ENCODE measurements around the gene NIT2.

The NIT2 gene

DNA sequence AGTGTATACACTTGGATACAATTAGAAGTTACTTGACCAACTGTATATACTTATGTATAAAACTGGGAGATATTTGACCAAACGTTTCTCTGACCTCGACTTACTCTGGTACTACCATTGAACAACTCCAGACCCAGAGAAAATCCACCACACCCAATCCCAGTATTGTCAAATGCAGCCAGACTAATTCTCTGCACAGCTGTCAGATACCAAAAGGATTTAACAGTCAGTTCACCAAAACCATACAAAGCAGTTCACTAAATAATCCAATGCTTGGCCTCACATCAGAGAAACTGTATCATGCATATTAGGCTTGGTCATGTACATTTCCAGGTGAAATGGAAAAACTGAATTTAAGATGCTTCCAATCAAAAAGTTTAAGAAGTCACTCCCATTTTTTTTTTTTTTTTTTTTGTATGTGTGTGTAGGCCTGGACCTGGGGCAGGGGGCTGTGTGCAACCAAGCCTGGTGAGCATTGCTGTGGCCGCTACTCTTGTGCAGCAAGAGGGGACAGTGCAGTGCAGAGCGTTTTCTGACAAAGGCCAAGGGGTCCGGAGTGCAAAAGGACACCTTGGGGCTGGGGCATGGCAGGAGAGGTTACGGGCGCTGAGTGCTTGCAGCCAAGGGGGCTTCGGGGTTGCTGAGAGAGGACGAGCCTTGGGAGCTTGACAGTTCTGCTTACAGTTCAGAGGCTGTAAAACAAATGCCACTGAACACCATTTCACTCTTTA is 64.9 kb downstream of the NIT2 start:
- no peak for TF ChIP-seq GATA2 (IDR thresholded peaks at IDR 0.05; ENCODE audit: low read depth, low read length)
- no peak for TF ChIP-seq GATA3 (IDR thresholded peaks at IDR 0.05; ENCODE audit: low read depth, low read length)

DNA sequence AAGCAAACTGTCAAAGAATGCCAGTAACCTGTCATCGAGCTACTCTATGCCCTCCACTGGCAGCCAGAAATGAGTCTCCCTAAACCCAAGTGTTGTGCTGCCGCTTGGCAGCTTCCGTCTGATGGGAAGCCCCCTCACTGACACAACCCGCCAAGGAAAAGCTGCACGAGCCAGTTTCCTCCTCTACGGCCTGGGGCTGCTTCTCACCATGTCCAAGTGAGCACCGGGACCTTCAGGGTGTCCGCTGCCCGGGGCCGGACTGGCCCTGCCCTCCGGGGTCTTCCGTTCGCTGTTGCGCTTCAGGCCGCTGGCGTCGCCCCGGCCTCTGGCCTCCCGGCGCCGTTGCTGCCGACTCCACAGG is 65.8 kb downstream of the NIT2 start:
- TF ChIP-seq GATA2 (IDR thresholded peaks at IDR 0.05; ENCODE audit: low read depth, low read length) = no peak
- no peak for TF ChIP-seq GATA3 (IDR thresholded peaks at IDR 0.05; ENCODE audit: low read depth, low read length)

DNA sequence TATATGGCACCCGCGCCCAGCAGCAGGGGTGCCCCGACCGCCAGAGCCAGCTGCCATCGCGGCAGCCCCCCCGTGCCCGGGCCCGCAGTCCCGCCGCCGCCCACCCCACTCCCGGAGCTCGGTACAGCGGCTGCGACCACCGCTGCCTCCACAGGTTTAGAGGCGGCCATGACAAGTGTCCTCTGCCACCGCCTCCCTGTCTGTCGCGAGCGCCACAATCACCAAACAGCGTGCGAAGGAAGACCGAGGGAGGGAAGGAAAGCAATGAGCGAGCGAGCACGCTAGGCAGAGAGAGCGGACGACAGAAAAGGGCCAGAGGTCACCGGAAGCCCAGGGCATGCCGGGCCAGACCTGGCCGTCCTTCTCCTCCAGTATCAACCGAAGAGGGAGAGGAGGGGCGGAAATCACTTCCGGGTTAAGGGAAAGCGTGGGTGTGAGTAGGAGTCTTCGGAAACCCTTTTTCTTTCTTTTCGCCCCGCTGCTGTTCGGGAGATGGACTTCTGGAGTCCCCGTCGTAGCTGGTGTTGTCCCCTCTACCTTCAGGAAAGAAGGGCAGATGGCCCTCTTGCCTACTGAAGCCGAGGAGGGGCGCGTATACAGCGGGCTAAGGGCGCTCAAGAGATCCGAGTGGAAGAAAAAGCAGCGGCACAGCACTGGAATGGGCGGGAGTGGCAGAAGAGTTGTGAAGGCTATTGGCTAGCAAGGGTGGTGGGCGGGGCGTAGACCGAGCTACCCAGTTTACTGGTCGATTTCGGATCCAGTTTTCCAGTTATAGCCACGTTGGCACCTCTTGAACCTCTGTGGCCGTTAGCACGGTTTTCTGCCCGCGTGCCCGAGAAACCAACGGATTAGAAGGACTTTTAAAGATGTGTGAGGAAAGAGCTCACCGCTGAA is 66.5 kb downstream of the NIT2 start, which contains the start of the genes LNP1 and TOMM70:
Gene LNP1, plus strand, starts transcription at position 760 of the 894 bp plus-strand sequence. CDS start 28,191 bp downstream, outside the sequence.
Gene TOMM70, minus strand, starts transcription at position 310 of the 894 bp plus-strand sequence. Its CDS starts 140 bp downstream, at position 170.
- TF ChIP-seq GATA2 (IDR thresholded peaks at IDR 0.05; ENCODE audit: low read depth, low read length) = no peak
- no peak for TF ChIP-seq GATA3 (IDR thresholded peaks at IDR 0.05; ENCODE audit: low read depth, low read length)

DNA sequence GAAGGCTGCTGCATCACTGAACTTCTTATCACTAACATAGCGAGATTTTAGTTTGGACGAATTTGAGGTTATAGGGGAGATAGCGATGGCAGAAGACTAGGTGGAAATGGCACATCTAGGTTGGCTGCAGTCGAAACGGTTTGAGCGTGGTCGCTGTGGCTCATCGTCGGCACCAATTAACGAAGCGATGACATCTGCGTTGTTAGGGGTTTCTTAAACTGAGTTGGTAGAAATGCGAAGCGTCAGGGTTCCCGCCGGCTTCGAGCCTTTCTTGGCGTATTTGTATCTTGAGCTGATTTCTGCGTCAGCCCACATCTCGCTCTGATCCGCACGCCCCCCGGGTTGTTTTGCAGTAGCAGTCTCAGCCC is 67.1 kb downstream of the NIT2 start:
- TF ChIP-seq GATA3 (IDR thresholded peaks at IDR 0.05; ENCODE audit: low read depth, low read length) = no peak
- TF ChIP-seq GATA2 (IDR thresholded peaks at IDR 0.05; ENCODE audit: low read depth, low read length) = no peak

DNA sequence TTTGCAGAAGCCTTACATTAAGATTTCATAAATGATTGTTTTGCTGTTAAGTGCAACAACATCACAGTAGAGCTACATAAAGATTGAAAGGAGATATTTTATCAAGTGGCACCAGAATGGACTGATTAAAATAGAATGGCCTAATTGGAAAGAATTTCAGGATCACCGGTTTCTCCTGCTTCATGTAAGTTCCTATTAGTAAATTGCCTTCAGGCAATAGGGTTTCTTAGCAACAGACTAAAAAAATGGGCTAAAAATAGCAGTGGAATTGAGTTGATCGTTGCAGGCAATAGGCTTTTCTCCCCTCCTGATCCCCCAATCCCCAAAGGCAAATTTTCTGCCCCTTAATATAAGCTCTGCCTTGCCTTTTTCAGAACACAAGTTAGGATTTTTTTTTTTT is 67.7 kb downstream of the NIT2 start:
- TF ChIP-seq GATA3 (IDR thresholded peaks at IDR 0.05; ENCODE audit: low read depth, low read length) (no peak), GATA2 (IDR thresholded peaks at IDR 0.05; ENCODE audit: low read depth, low read length) (no peak; the same call in 1 of the 2 replicates)

DNA sequence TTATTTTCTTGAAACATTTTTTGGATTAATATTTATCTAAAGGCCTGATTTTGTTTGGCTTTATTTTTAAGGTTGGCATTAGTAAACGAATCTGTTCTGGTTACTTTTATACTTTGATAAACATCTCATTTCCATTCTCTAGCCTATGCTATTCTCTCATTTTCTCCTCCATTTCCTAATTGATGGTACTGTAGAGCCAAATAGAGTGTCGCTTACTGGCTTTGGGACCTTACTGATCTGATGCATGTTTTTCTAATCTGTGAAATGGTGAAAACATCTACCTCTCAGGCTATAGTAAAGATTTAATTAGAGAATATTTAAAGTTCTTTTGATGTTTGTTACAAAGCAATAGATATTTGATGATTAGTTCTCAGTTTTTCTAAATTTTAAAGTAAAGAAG is 68.3 kb downstream of the NIT2 start:
- no peak for TF ChIP-seq GATA3 (IDR thresholded peaks at IDR 0.05; ENCODE audit: low read depth, low read length)

DNA sequence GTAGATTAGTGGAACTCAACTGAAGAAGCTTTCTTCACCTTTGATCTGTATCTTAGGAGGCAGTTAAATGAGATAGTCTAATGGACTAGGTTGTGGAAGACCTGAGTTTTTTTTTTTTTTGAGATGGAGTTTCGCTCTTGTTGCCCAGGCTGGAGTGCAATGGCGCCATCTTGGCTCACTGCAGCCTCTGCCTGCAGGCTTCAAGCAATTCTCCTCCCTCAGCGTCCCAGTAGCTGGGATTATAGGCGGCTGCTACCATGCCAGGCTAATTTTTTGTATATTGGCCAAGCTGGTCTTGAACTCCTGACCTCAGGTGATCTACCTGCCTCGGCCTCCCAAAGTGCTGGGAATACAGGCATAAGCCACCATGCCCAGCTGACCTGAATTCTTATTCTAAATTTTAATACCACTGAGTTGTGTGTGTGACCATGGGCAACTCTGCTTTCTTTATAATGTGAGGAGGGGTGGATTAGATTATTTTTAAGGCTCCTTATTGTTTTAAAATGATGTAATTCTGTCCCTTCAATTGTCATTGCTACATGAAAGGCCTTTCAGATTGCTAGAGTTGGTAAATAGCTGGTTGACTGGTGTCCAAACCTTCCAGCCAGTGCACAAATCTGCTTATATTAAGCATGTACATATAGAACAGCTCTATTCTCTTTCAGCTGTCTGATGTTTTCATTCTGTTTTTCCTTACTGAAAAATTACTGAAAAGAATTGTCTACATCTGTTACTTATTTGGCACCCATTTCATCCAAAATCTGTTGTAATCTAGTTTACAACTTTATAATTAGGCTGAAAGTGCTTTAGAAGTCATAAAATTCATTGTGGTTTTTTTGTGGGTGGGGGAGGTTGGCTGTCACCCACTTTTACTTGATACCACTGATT is 69.0 kb downstream of the NIT2 start:
- TF ChIP-seq GATA2 (IDR thresholded peaks at IDR 0.05; ENCODE audit: low read depth, low read length) (no peak), GATA3 (IDR thresholded peaks at IDR 0.05; ENCODE audit: low read depth, low read length) (no peak)

DNA sequence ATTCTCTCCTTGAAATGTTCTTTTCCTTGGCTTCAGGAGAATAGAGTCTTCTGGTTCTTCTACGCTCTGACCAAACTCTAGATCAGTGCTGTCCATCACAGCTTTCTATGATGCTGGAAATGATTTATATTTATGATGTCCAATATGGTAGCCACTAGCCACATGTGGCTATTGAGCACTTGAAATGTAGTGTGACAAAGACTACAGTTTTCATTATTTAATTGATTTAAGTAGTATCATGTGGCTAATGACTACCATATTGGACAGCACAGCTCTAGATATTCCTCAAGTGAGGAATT is 69.6 kb downstream of the NIT2 start:
- no peak for TF ChIP-seq GATA2 (IDR thresholded peaks at IDR 0.05; ENCODE audit: low read depth, low read length)
- TF ChIP-seq GATA3 (IDR thresholded peaks at IDR 0.05; ENCODE audit: low read depth, low read length) = no peak

DNA sequence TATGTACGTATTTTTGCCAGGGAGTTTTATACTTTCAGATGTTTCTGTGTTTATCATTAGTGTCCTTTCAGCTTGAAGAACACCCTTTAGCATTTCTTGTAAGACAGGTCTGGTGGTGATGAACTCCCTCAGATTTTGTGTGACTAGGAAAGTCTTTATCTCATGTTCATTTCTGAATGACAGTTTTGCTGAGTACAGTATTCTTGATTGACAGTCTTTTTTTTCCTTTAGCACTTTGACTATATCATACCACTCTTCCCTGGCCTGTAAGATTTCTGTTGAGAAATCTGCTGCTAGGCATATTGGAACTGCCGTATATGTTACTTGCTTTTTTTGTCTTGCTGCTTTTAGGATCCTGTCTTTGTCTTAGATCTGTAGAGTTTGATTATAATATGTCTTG is 72.6 kb downstream of the NIT2 start:
- TF ChIP-seq GATA3 (IDR thresholded peaks at IDR 0.05; ENCODE audit: low read depth, low read length) (no peak), GATA2 (IDR thresholded peaks at IDR 0.05; ENCODE audit: low read depth, low read length) (no peak)

DNA sequence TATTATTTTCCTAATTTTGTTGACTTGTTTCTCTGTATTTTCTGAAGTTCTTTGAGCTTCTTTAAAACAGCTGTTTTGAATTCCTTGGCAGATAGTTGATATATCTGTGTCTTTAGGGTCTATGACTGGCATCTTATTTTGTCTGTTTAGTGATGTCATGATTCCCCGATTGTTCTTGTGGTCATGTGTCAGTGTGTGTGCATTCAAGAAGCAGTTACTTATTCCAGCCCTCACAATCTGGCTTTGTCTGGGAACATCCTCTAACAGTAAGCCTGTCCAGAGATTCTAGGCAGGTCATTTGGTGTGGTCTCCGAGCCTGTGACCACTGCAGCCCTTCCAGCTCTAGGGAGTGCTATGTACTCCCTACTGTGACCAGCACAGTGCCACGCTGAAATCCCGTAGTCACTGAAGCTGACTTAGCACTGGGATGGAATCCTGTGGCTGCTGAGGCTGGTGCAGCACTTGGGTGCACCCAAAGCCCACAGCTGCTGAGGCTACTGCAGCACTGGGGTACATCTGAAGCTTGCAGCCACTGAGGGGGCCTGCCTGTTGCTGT is 73.5 kb downstream of the NIT2 start:
- TF ChIP-seq GATA2 (IDR thresholded peaks at IDR 0.05; ENCODE audit: low read depth, low read length) (no peak), GATA3 (IDR thresholded peaks at IDR 0.05; ENCODE audit: low read depth, low read length) (no peak)
